OCI-LY7 (cell line): ENCODE data around the gene USP32. TPM values are rescaled to one million over a fixed set of nuclear protein-coding genes. Genes with fewer than 3 reads are reported as not detected.

Experiments
- BruUV-seq: library from RNA; stranded (reverse); fragments of 400-500 nt; replicated peaks from 2 replicates; lab custom pipeline; 2021; lab: Mats Ljungman, UMichigan
- CTCF ChIA-PET: fragments of 300-600 bp; sonication (Branson Sonifier 250); formaldehyde crosslinking; loops from one replicate; lab custom pipeline; 2022; ENCODE audit warnings: antibody characterized with exemption; ENCODE audit not compliant: unreplicated experiment; lab: Charles Lee
- POLR2A ChIA-PET: fragments of 300-600 bp; sonication (Branson Sonifier 250); formaldehyde crosslinking; loops from one replicate; lab custom pipeline; 2022; ENCODE audit warnings: antibody characterized with exemption; lab: Charles Lee
- DNase-seq: peaks from one replicate; pipeline ENCODE4 v3.0.0-alpha.2; 2015; ENCODE audit warnings: low spot score
- H2AFZ ChIP-seq: fragments of 200-600 bp; sonication (generic), shearing (Covaris generic); 2 replicates; pipeline ENCODE4 v1.6.1; 2014; ENCODE audit warnings: mild to moderate bottlenecking, antibody characterized with exemption, low read length, moderate library complexity
- H3K27ac ChIP-seq: fragments of 200-600 bp; sonication (generic); 2 replicates; pipeline ENCODE4 v1.5.1; 2014; ENCODE audit warnings: mixed run types, low read depth, mild to moderate bottlenecking, moderate library complexity, low read length, inconsistent platforms; ENCODE audit not compliant: poor library complexity, severe bottlenecking
- H3K36me3 ChIP-seq: fragments of 200-600 bp; sonication (generic); 2 replicates; pipeline ENCODE4 v1.6.1; 2014; ENCODE audit warnings: mild to moderate bottlenecking, antibody characterized with exemption, low read length, moderate library complexity, mixed read lengths; ENCODE audit not compliant: insufficient read depth
- H3K4me1 ChIP-seq: fragments of 200-600 bp; sonication (generic); 2 replicates; pipeline ENCODE4 v1.5.1; 2014; ENCODE audit warnings: mild to moderate bottlenecking, low read length; ENCODE audit not compliant: insufficient read depth, poor library complexity, severe bottlenecking
- H3K4me2 ChIP-seq: fragments of 200-600 bp; sonication (generic); 2 replicates; pipeline ENCODE4 v1.6.1; 2014; ENCODE audit warnings: mild to moderate bottlenecking, low read length
- H3K4me3 ChIP-seq: fragments of 200-600 bp; sonication (generic); 2 replicates; pipeline ENCODE4 v1.5.1; 2014; ENCODE audit warnings: mild to moderate bottlenecking, low read depth, low read length; ENCODE audit not compliant: poor library complexity, severe bottlenecking
- H3K79me2 ChIP-seq: fragments of 200-600 bp; sonication (generic); 2 replicates; pipeline ENCODE4 v1.6.1; 2016; ENCODE audit warnings: low read depth, mild to moderate bottlenecking, low read length, moderate library complexity, mixed read lengths; ENCODE audit not compliant: insufficient read depth
- H3K9me2 ChIP-seq: fragments of 200-600 bp; sonication (generic); 2 replicates; pipeline ENCODE4 v1.6.1; 2016; ENCODE audit warnings: mild to moderate bottlenecking, low read length, mixed read lengths; ENCODE audit not compliant: insufficient read depth
- H3K9me3 ChIP-seq: fragments of 200-600 bp; sonication (generic); 2 replicates; pipeline ENCODE4 v1.6.1; 2014; ENCODE audit warnings: mild to moderate bottlenecking, mixed run types, low read length, mixed read lengths
- H4K20me1 ChIP-seq: fragments of 200-600 bp; sonication (generic); 2 replicates; pipeline ENCODE4 v1.6.1; 2014; ENCODE audit warnings: mild to moderate bottlenecking, antibody characterized with exemption, low read length, moderate library complexity, mixed read lengths; ENCODE audit not compliant: insufficient read depth
- EZH2phosphoT487 ChIP-seq: fragments of 200-600 bp; sonication (generic); IDR thresholded peaks from 2 replicates; pipeline ENCODE4 v1.6.1; 2018; ENCODE audit warnings: low read depth, borderline replicate concordance, mild to moderate bottlenecking, mixed run types, antibody characterized with exemption, low read length, moderate library complexity, mixed read lengths
- intact Hi-C: fragments of 100-400 bp; cut with micrococcal nuclease; formaldehyde crosslinking; loops from one replicate; pipeline ENCODE4 v1.10.0; 2022; ENCODE audit not compliant: unreplicated experiment
- total RNA-seq, 2 experiments: library from RNA; depleted of rRNA in 1 of 2; stranded (reverse); fragments of >200 nt in 1 of 2; shearing (Covaris generic) in 1 of 2; gene quantifications; 2 replicates each; pipeline ENCODE4 v1.2.3, GENCODE V29; 2014 to 2022
- TF ChIP-seq, protein P1 (sequence below): fragments of 200-600 bp; sonication (generic); conservative IDR thresholded peaks from 2 replicates; pipeline ENCODE4 v1.5.1; 2014; ENCODE audit warnings: mild to moderate bottlenecking, antibody characterized with exemption, low read length, moderate library complexity, mixed read lengths

USP32 gene
- total RNA-seq, 2 experiments from 2014 or later: 16.9 to 28.0 TPM

DNA sequence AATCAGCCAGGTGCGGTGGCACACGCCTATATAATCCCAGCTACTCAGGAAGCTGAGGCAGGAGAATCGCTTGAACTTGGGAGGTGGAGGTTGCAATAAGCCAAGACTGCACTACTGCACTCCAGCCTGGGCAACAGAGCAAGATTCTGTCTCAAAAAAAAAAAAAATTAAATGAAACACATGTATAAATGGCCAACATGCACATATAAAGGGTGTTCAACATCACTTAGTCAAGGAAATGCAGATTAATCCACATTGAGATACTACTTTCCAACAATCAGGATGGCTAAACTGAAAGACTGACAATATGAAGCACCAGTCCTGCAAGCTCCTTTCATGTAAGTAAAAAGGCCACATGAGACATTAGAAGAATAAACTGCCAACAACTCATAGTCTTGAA, 20.5 kb downstream of the USP32 start:
- POLR2A ChIA-PET: interaction anchor here (1.0 to 1.6 kb wide), 2 partner anchors 19 to 22 kb away, joined by 3 to 11 read pairs; no protein-coding TSS in a partner anchor
- no peak overlapping the region for H3K27ac ChIP-seq
- H3K4me3 ChIP-seq: no peak overlapping the region
- DNase-seq: no peak
- H4K20me1 ChIP-seq: no peaks in the 10 kb centered on the region
- TF ChIP-seq, protein P1, sequence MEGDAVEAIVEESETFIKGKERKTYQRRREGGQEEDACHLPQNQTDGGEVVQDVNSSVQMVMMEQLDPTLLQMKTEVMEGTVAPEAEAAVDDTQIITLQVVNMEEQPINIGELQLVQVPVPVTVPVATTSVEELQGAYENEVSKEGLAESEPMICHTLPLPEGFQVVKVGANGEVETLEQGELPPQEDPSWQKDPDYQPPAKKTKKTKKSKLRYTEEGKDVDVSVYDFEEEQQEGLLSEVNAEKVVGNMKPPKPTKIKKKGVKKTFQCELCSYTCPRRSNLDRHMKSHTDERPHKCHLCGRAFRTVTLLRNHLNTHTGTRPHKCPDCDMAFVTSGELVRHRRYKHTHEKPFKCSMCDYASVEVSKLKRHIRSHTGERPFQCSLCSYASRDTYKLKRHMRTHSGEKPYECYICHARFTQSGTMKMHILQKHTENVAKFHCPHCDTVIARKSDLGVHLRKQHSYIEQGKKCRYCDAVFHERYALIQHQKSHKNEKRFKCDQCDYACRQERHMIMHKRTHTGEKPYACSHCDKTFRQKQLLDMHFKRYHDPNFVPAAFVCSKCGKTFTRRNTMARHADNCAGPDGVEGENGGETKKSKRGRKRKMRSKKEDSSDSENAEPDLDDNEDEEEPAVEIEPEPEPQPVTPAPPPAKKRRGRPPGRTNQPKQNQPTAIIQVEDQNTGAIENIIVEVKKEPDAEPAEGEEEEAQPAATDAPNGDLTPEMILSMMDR: no peak
- no peak for TF ChIP-seq EZH2phosphoT487
- H3K9me3 ChIP-seq: no peaks in the 10 kb centered on the region
- no peak overlapping the region for H3K4me2 ChIP-seq
- H3K79me2 ChIP-seq: no peaks in the 10 kb centered on the region; the same call in 1 of the 2 replicates
- CTCF ChIA-PET: no interaction called here
- H3K9me2 ChIP-seq: no peaks in the 10 kb centered on the region
- no peaks in the 10 kb centered on the region for H3K36me3 ChIP-seq
- no peaks in the 10 kb centered on the region for H3K4me1 ChIP-seq
- intact Hi-C loops: no loop called here
- H2AFZ ChIP-seq: no peak overlapping the region
- no TSS peak for BruUV-seq

DNA sequence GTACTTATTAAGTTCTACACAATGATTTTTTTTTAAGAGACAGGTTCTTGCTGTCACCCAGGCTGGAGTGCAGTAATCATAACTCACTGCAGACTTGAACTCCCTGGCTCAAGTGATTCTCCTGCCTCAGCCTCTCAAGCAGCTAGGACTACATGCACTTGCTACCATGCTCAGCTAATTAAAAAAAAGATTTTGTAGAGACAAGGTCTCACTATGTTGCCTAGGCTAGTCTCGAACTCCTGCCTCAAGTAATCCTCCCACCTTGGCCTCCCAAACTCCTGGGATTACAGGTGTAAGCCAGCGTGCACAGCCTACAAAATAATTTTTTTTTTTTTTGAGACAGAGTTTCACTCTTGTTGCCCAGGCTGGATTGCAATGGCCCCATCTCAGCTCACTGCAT, 22.2 kb downstream of the USP32 start:
- H3K9me2 ChIP-seq: no peaks in the 10 kb centered on the region
- H3K27ac ChIP-seq: no peak overlapping the region
- no peak for DNase-seq
- no TSS peak for BruUV-seq
- no peak overlapping the region for H3K4me2 ChIP-seq
- H3K36me3 ChIP-seq: no peaks in the 10 kb centered on the region
- CTCF ChIA-PET: no interaction called here
- H4K20me1 ChIP-seq: no peaks in the 10 kb centered on the region
- intact Hi-C loops: no loop called here
- no peak overlapping the region for H3K4me3 ChIP-seq
- POLR2A ChIA-PET: interaction anchor here (1.2 kb wide), 1 partner anchor 16 kb away, joined by 4 read pairs; no protein-coding TSS in a partner anchor
- H3K4me1 ChIP-seq: no peaks in the 10 kb centered on the region
- H2AFZ ChIP-seq: no peak overlapping the region
- H3K9me3 ChIP-seq: no peaks in the 10 kb centered on the region
- H3K79me2 ChIP-seq: no peaks in the 10 kb centered on the region; the same call in 1 of the 2 replicates
- TF ChIP-seq EZH2phosphoT487: no peak
- TF ChIP-seq, protein P1: no peak

DNA sequence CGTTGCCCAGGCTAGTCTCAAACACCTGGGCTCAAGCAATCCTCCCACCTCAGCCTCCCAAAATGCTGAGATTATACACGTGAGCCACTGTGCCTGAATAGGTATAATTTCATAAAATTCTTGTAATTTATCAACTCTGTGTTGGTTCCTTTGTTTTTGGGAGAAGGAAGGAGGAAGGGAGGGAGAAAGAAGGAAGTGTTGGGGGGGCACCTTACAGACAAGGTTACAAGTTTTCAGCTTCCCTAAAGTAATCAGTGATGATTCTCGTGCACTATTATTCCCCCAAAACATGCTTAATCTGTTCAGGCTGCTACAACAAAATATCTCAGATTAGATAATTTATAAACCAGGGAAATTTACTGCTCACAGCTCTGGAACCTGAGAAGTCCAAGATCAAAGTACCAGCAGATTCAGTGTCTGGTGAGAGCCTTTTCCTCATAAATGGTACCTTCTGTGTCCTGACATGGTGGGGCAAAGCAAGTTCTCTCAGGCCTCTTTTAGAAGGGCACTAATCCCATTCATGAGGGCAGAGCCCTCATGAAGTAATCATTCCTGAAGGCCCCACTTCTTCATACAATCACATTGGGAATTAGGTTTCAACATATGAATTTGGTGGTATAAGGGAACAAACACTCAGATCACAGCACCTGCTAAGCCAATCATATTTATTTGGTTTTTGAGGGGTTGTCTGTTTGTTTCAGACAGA, 28.1 kb downstream of the USP32 start:
- no peak for TF ChIP-seq EZH2phosphoT487
- TF ChIP-seq, protein P1: no peak
- POLR2A ChIA-PET: no interaction called here
- Histone ChIP-seq H3K27ac (no peak overlapping the region), H3K4me3 (no peak overlapping the region), H2AFZ (no peak overlapping the region), H4K20me1 (no peaks in the 10 kb centered on the region), H3K79me2 (no peaks in the 10 kb centered on the region), H3K9me2 (no peaks in the 10 kb centered on the region), H3K4me2 (no peak overlapping the region), H3K36me3 (no peaks in the 10 kb centered on the region), H3K9me3 (no peaks in the 10 kb centered on the region), H3K4me1 (no peaks in the 10 kb centered on the region)
- CTCF ChIA-PET: no interaction called here
- intact Hi-C loops: no loop called here
- no peak for DNase-seq
- no TSS peak for BruUV-seq
